HepG2 (cell line): ENCODE data around the gene PPHLN1. TPM values are rescaled to one million over a fixed set of nuclear protein-coding genes. Genes with fewer than 3 reads are reported as not detected.

Experiments
- ATAC-seq: fragments of 200-7000 bp; cut with Tn5 transposase; 3 replicates; pipeline ENCODE4 v1.9.1; 2020; ENCODE audit warnings: mild to moderate bottlenecking, moderate library complexity
- BruUV-seq: library from RNA; stranded (reverse); fragments of 400-500 nt; replicated peaks from 2 replicates; lab custom pipeline; 2021; lab: Mats Ljungman, UMichigan
- CTCF ChIA-PET: fragments of 300-600 bp; formaldehyde crosslinking; extraction: SDS; loops from one replicate; lab custom pipeline; 2021; ENCODE audit warnings: low total read pairs, inconsistent platforms, low intra/inter-chr PET ratio; lab: Yijun Ruan, JAX
- POLR2A ChIA-PET: fragments of 350-600 bp; sonication (Branson Sonifier 250); formaldehyde crosslinking; loops from one replicate; lab custom pipeline; 2020; ENCODE audit warnings: antibody characterized with exemption, inconsistent platforms; lab: Yijun Ruan, JAX
- DNase-seq: peaks from one replicate; pipeline ENCODE4 v3.0.0-alpha.2; 2015; ENCODE audit warnings: low spot score
- FAIRE-seq: peaks from 3 replicates; lab custom pipeline; 2011; peaks lifted over from hg19 to GRCh38; lab: Jason Lieb, UNC
- H2AFZ ChIP-seq: one replicate; pipeline ENCODE4 v1.6.1; 2011; ENCODE audit warnings: low read length, inconsistent platforms
- H3K27ac ChIP-seq: fragments of 300-600 bp; 3 replicates; pipeline ENCODE4 v1.8.0; 2011; ENCODE audit warnings: mixed run types, mild to moderate bottlenecking, mixed read lengths, low read length, inconsistent platforms; ENCODE audit not compliant: insufficient read depth; ENCODE audit errors: extremely low read length
- H3K27me3 ChIP-seq, 2 experiments: fragments of 200-600 bp in 1 of 2; 2 replicates in 1 of 2; 3 replicates in 1 of 2; pipeline versions ENCODE4 v1.6.0 to v1.8.0; 2011; ENCODE audit warnings: low read length in 2 of 2, mild to moderate bottlenecking in 2 of 2, moderate library complexity in 2 of 2, inconsistent platforms in 1 of 2; ENCODE audit not compliant: insufficient read depth in 2 of 2, control insufficient read depth in 1 of 2
- H3K36me3 ChIP-seq, 2 experiments: fragments of 200-600 bp in 1 of 2; replicated peaks in 1 of 2; 2 replicates in 1 of 2; 3 replicates in 1 of 2; pipeline versions ENCODE4 v1.5.1 to v1.8.0; 2011; ENCODE audit warnings: low read length in 2 of 2, inconsistent platforms in 1 of 2; ENCODE audit not compliant: insufficient read depth in 2 of 2, control insufficient read depth in 1 of 2
- H3K4me1 ChIP-seq: 2 replicates; pipeline ENCODE4 v1.5.1; 2012; ENCODE audit warnings: low read length, inconsistent platforms; ENCODE audit not compliant: insufficient read depth
- H3K4me2 ChIP-seq: 2 replicates; pipeline ENCODE4 v1.6.0; 2011; ENCODE audit warnings: low read depth, low read length, inconsistent platforms
- H3K4me3 ChIP-seq, 3 experiments: fragments of 200-600 bp in 1 of 3; sonication (generic), shearing (Covaris generic) in 1 of 3; replicated peaks in 1 of 3; 2 replicates each; pipeline ENCODE4 v1.5.1; 2011 to 2016; ENCODE audit warnings: low read length in 3 of 3, inconsistent platforms in 2 of 3, low read depth in 2 of 3, mild to moderate bottlenecking in 2 of 3, control low read depth in 1 of 3, mixed read lengths in 1 of 3; ENCODE audit not compliant: insufficient read depth in 1 of 3
- H3K79me2 ChIP-seq: one replicate; pipeline ENCODE4 v1.6.1; 2011; ENCODE audit warnings: low read length, inconsistent platforms; ENCODE audit not compliant: insufficient read depth
- H3K9ac ChIP-seq: 2 replicates; pipeline ENCODE4 v1.6.0; 2011; ENCODE audit warnings: mild to moderate bottlenecking, low read depth, low read length, inconsistent platforms; ENCODE audit not compliant: insufficient read depth
- H3K9me3 ChIP-seq: 2 replicates; pipeline ENCODE4 v1.5.1; 2012; ENCODE audit warnings: mild to moderate bottlenecking, low read length
- H4K20me1 ChIP-seq: 2 replicates; pipeline ENCODE4 v1.6.0; 2011; ENCODE audit warnings: inconsistent platforms, mild to moderate bottlenecking, low read length, moderate library complexity; ENCODE audit not compliant: insufficient read depth
- FOXM1 ChIP-seq: sonication (generic); formaldehyde crosslinking; IDR thresholded peaks from 2 replicates; pipeline ENCODE4 v1.5.0; 2020; ENCODE audit warnings: missing genetic modification reagents
- MED1 ChIP-seq: sonication (generic); formaldehyde crosslinking; IDR thresholded peaks from 2 replicates; pipeline ENCODE4 v1.4.0; 2020; ENCODE audit warnings: missing genetic modification reagents
- NFE2L2 ChIP-seq: fragments of 150-350 bp; IDR thresholded peaks from 2 replicates; pipeline ENCODE4 v1.6.1; 2014; ENCODE audit warnings: low read length
- PHF8 ChIP-seq: sonication (generic); formaldehyde crosslinking; IDR thresholded peaks from 2 replicates; pipeline ENCODE4 v1.5.0; 2020; ENCODE audit warnings: missing genetic modification reagents
- ZFAT ChIP-seq: sonication (generic); formaldehyde crosslinking; conservative IDR thresholded peaks from 2 replicates; pipeline ENCODE4 v1.8.1; 2023; ENCODE audit warnings: missing genetic modification reagents, inconsistent platforms
- ZNF569 ChIP-seq: sonication (generic); formaldehyde crosslinking; IDR thresholded peaks from 2 replicates; pipeline ENCODE4 v1.5.0; 2020; ENCODE audit warnings: mild to moderate bottlenecking, missing genetic modification reagents, moderate library complexity, borderline replicate concordance
- ZNF644 ChIP-seq: IDR thresholded peaks from 2 replicates; pipeline ENCODE4 v1.6.1; 2016; ENCODE audit warnings: low read depth
- ZNF879 ChIP-seq: sonication (generic); formaldehyde crosslinking; IDR thresholded peaks from 2 replicates; pipeline ENCODE4 v1.8.1; 2023; ENCODE audit warnings: missing genetic modification reagents
- WGBS: methylation state at CpG from one replicate; pipeline ENCODE4 v1.1.6; 2017; ENCODE audit warnings: low lambda C conversion rate; 5-methylcytosine and 5-hydroxymethylcytosine counted together
- in situ Hi-C: cut with HindIII; loops from 2 replicates; pipeline ENCODE4 v1.10.0; 2017; ENCODE audit warnings: low pct_unique_long_range_greater_than_20kb; ENCODE audit not compliant: extremely low pct_ligation_motif_present
- intact Hi-C: fragments of 100-400 bp; cut with micrococcal nuclease; formaldehyde crosslinking; loops from one replicate; pipeline ENCODE4 v1.10.0; 2022; ENCODE audit not compliant: unreplicated experiment
- polyA plus RNA-seq, 8 experiments: library from polyadenylated mRNA; depleted of rRNA in 3 of 8; stranded (reverse) in 7 of 8; unstranded in 1 of 8; fragments of >200 nt; fragmentation: Illumina TruSeq in 4 of 8; extraction: Trizol in 4 of 8; gene quantifications; 2 replicates each; pipeline versions ENCODE4 v1.2.1 to v1.2.3, GENCODE V29; 2011 to 2016; ENCODE audit warnings: low read depth in 4 of 8, missing spikeins in 1 of 8, mixed read lengths in 1 of 8; ENCODE audit not compliant: insufficient read depth in 1 of 8
- total RNA-seq, 5 experiments: library from RNA; depleted of rRNA; stranded (reverse); fragments of >200 nt; fragmentation: Illumina TruSeq; extraction: Trizol; gene quantifications; 2 replicates each; pipeline ENCODE4 v1.2.3, GENCODE V29; 2016; ENCODE audit warnings: low read depth in 1 of 5
- TF ChIP-seq, protein P1 (sequence below): sonication (generic); formaldehyde crosslinking; IDR thresholded peaks from 2 replicates; pipeline ENCODE4 v1.4.0; 2020; ENCODE audit warnings: missing genetic modification reagents, borderline replicate concordance
- TF ChIP-seq, protein P2 (sequence below): sonication (generic); IDR thresholded peaks from 2 replicates; pipeline ENCODE4 v1.6.1; 2016; ENCODE audit warnings: low read depth, borderline replicate concordance
- TF ChIP-seq, protein P3 (sequence below): sonication (generic); formaldehyde crosslinking; IDR thresholded peaks from 2 replicates; pipeline ENCODE4; 2020; ENCODE audit warnings: missing genetic modification reagents, mild to moderate bottlenecking, borderline replicate concordance

The PPHLN1 gene
- total and polyA plus RNA-seq, 2 of the 13 experiments (the other 11 are each of a cell fraction or from before 2014, with no cell fraction given) = 43.4 to 66.0 TPM

DNA sequence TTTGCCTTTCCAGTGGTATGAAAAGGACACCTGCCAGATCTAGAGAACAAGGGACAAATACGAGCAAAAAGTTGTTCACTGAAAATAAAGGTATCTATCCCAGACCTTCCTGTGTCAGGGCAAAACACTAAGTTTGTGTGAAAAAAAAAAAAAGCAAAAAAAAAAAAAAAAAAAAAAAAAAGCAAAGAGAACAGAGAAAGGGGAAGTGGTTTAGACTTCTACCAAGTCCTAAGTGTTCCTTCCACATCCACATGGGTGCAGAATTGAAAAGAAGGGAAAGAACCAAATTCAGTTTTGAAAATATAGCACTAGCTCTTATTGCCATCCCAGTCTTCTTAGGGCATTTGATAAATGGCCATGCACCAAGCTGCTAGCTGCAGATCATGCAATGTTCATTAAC lies 41.8 kb upstream of the PPHLN1 start:
- H3K27me3 ChIP-seq = peaks cover 0 to 3% of the 10 kb centered on the region in 2 experiments; a peak in 1 of 5 replicates
- TF ChIP-seq ZNF644 (CRISPR knock-in tag) = no peak
- TF ChIP-seq, protein P1, sequence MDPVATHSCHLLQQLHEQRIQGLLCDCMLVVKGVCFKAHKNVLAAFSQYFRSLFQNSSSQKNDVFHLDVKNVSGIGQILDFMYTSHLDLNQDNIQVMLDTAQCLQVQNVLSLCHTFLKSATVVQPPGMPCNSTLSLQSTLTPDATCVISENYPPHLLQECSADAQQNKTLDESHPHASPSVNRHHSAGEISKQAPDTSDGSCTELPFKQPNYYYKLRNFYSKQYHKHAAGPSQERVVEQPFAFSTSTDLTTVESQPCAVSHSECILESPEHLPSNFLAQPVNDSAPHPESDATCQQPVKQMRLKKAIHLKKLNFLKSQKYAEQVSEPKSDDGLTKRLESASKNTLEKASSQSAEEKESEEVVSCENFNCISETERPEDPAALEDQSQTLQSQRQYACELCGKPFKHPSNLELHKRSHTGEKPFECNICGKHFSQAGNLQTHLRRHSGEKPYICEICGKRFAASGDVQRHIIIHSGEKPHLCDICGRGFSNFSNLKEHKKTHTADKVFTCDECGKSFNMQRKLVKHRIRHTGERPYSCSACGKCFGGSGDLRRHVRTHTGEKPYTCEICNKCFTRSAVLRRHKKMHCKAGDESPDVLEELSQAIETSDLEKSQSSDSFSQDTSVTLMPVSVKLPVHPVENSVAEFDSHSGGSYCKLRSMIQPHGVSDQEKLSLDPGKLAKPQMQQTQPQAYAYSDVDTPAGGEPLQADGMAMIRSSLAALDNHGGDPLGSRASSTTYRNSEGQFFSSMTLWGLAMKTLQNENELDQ (CRISPR knock-in tag) = no peak
- no peak for TF ChIP-seq FOXM1 (CRISPR knock-in tag)
- no peak for TF ChIP-seq ZNF879 (CRISPR knock-in tag)
- no peak for TF ChIP-seq PHF8 (CRISPR knock-in tag)
- TF ChIP-seq, protein P2, sequence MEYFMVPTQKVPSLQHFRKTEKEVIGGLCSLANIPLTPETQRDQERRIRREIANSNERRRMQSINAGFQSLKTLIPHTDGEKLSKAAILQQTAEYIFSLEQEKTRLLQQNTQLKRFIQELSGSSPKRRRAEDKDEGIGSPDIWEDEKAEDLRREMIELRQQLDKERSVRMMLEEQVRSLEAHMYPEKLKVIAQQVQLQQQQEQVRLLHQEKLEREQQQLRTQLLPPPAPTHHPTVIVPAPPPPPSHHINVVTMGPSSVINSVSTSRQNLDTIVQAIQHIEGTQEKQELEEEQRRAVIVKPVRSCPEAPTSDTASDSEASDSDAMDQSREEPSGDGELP = no peak
- no peak for TF ChIP-seq MED1 (CRISPR knock-in tag)
- TF ChIP-seq ZNF569 (CRISPR knock-in tag) = no peak
- TF ChIP-seq, protein P3, sequence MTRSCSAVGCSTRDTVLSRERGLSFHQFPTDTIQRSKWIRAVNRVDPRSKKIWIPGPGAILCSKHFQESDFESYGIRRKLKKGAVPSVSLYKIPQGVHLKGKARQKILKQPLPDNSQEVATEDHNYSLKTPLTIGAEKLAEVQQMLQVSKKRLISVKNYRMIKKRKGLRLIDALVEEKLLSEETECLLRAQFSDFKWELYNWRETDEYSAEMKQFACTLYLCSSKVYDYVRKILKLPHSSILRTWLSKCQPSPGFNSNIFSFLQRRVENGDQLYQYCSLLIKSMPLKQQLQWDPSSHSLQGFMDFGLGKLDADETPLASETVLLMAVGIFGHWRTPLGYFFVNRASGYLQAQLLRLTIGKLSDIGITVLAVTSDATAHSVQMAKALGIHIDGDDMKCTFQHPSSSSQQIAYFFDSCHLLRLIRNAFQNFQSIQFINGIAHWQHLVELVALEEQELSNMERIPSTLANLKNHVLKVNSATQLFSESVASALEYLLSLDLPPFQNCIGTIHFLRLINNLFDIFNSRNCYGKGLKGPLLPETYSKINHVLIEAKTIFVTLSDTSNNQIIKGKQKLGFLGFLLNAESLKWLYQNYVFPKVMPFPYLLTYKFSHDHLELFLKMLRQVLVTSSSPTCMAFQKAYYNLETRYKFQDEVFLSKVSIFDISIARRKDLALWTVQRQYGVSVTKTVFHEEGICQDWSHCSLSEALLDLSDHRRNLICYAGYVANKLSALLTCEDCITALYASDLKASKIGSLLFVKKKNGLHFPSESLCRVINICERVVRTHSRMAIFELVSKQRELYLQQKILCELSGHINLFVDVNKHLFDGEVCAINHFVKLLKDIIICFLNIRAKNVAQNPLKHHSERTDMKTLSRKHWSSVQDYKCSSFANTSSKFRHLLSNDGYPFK (CRISPR knock-in tag) = no peak
- no peak for TF ChIP-seq NFE2L2
- no peak for TF ChIP-seq ZFAT (CRISPR knock-in tag)
- TF ChIP-seq, all 625 proteins: peak for 0
- no peak overlapping the region for H3K27ac ChIP-seq
- DNase-seq (no peak), ATAC-seq (no peak), FAIRE-seq (no peak)
- H2AFZ ChIP-seq = no peak overlapping the region
- intact Hi-C loops (no loop called here), in situ Hi-C loops (no loop called here)
- no peak overlapping the region for H3K4me2 ChIP-seq
- ChIA-PET POLR2A (no interaction called here), CTCF (no interaction called here)
- no peaks in the 10 kb centered on the region for H4K20me1 ChIP-seq
- peaks cover 16% of the 10 kb centered on the region for H3K4me1 ChIP-seq
- no peak overlapping the region for H3K4me3 ChIP-seq
- no TSS peak for BruUV-seq
- H3K9ac ChIP-seq = no peak overlapping the region
- no peaks in the 10 kb centered on the region for H3K36me3 ChIP-seq
- no peaks in the 10 kb centered on the region for H3K79me2 ChIP-seq
- no peaks in the 10 kb centered on the region for H3K9me3 ChIP-seq
- WGBS = 0% methylated on average over 1 of the region's 1 CpG
